ENCODE results near the gene PVALEF. TPM values are rescaled to one million over a fixed set of nuclear protein-coding genes. Genes with fewer than 3 reads are reported as not detected.

PVALEF gene
- total RNA-seq, 1 donor from 2014 or later, result not detected

DNA sequence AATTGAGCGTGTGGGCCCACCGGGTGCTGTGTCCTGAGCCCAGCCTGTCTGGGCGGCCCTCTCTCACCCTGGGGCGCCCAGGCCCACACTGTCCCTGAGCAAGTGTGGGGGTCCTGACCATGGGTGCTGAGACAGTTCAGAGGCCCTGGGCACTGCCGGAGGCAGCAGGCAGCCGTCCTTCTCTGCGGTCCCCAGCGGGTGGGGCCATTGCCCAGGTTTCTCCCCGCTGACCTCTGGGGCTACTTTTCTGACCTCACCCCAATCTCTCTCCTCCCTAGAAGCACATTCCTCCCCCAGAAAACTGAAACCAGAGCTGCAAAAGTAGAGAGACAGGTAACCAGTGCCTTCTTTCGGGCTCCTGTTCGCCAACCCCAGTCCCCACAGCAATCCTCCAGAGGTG lies 36.0 kb upstream of the PVALEF start:
- TF ChIP-seq, protein P1, sequence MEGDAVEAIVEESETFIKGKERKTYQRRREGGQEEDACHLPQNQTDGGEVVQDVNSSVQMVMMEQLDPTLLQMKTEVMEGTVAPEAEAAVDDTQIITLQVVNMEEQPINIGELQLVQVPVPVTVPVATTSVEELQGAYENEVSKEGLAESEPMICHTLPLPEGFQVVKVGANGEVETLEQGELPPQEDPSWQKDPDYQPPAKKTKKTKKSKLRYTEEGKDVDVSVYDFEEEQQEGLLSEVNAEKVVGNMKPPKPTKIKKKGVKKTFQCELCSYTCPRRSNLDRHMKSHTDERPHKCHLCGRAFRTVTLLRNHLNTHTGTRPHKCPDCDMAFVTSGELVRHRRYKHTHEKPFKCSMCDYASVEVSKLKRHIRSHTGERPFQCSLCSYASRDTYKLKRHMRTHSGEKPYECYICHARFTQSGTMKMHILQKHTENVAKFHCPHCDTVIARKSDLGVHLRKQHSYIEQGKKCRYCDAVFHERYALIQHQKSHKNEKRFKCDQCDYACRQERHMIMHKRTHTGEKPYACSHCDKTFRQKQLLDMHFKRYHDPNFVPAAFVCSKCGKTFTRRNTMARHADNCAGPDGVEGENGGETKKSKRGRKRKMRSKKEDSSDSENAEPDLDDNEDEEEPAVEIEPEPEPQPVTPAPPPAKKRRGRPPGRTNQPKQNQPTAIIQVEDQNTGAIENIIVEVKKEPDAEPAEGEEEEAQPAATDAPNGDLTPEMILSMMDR (IDR thresholded peaks at IDR 0.05; ENCODE audit: unreplicated experiment), result no peak
- DNase-seq (ENCODE audit: low spot score, unreplicated experiment), result no peak
- Mint-ChIP-seq H3K36me3 (ENCODE audit: insufficient read depth) (no peaks in the 10 kb centered on the region), H3K27me3 (no peaks in the 10 kb centered on the region), H3K27ac (no peak overlapping the region), H3K4me3 (ENCODE audit: low read depth) (no peak overlapping the region), H3K9me3 (ENCODE audit: low read depth) (no peaks in the 10 kb centered on the region), H3K4me1 (ENCODE audit: low read depth) (no peaks in the 10 kb centered on the region)

DNA sequence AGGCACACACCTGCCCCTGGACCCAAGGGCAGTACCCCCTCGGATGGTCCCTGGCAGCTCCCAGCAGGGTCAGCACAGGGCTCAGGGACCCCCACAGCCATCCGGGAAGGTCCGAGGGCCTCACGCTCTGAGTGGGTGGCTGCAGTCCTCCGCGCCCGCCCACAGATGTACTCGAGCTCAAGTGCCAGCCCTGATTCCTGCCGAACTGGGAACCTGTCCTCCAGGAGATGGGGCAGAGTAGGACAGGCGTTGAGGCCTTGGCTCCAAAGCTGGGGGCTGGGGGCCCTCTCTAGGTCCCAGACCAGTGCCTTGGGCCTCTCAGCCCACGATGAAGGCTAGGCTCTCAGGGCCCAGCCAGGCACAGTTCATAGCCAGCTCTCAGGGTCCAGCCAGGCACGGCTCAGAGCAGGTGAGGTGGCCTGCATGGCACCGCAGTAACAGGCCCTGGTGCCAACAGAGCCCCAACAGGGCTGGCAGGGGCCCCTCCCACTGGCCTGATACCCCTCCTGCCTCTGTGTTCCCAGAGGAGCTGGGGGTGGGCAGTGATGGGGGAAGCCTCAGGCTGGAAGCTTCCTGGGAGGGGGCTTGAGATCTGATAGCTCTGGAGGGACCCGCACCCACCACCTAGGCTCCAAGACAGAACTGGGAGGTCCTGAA lies 35.5 kb upstream of the PVALEF start:
- no peaks in the 10 kb centered on the region for H3K27me3 Mint-ChIP-seq
- no peak for DNase-seq (ENCODE audit: low spot score, unreplicated experiment)
- no peaks in the 10 kb centered on the region for H3K4me1 Mint-ChIP-seq (ENCODE audit: low read depth)
- H3K9me3 Mint-ChIP-seq (ENCODE audit: low read depth), result no peaks in the 10 kb centered on the region
- no peaks in the 10 kb centered on the region for H3K36me3 Mint-ChIP-seq (ENCODE audit: insufficient read depth)
- TF ChIP-seq, protein P1 (IDR thresholded peaks at IDR 0.05; ENCODE audit: unreplicated experiment), result no peak
- H3K27ac Mint-ChIP-seq, result no peak overlapping the region
- no peak overlapping the region for H3K4me3 Mint-ChIP-seq (ENCODE audit: low read depth)

GRCh38 chr17:81130385-81131361 lies 34.6 kb upstream of the PVALEF start:
- no peak overlapping the region for H3K27ac Mint-ChIP-seq
- no peak overlapping the region for H3K4me3 Mint-ChIP-seq (ENCODE audit: low read depth)
- no peaks in the 10 kb centered on the region for H3K27me3 Mint-ChIP-seq
- no peaks in the 10 kb centered on the region for H3K4me1 Mint-ChIP-seq (ENCODE audit: low read depth)
- no peaks in the 10 kb centered on the region for H3K9me3 Mint-ChIP-seq (ENCODE audit: low read depth)
- TF ChIP-seq, protein P1 (IDR thresholded peaks at IDR 0.05; ENCODE audit: unreplicated experiment), result no peak
- DNase-seq (ENCODE audit: low spot score, unreplicated experiment), result no peak
- H3K36me3 Mint-ChIP-seq (ENCODE audit: insufficient read depth), result no peaks in the 10 kb centered on the region

- Mint-ChIP-seq H3K4me1 (ENCODE audit: low read depth) (no peaks in the 10 kb centered on the region), H3K36me3 (ENCODE audit: insufficient read depth) (no peaks in the 10 kb centered on the region), H3K9me3 (ENCODE audit: low read depth) (no peaks in the 10 kb centered on the region), H3K27ac (no peak overlapping the region), H3K4me3 (ENCODE audit: low read depth) (no peak overlapping the region), H3K27me3 (no peaks in the 10 kb centered on the region)
- no peak for DNase-seq (ENCODE audit: low spot score, unreplicated experiment)
- TF ChIP-seq, protein P1 (IDR thresholded peaks at IDR 0.05; ENCODE audit: unreplicated experiment), result no peak
Measured at GRCh38 chr17:81131486-81132196, 33.7 kb upstream of the PVALEF start.

- TF ChIP-seq, protein P1 (IDR thresholded peaks at IDR 0.05; ENCODE audit: unreplicated experiment), result no peak
- no peak overlapping the region for H3K4me3 Mint-ChIP-seq (ENCODE audit: low read depth)
Measured at GRCh38 chr17:81132197-81132540, 33.1 kb upstream of the PVALEF start.

More at GRCh38 chr17:81132197-81132540, 33.1 kb upstream of the PVALEF start:
- Mint-ChIP-seq H3K36me3 (ENCODE audit: insufficient read depth) (no peaks in the 10 kb centered on the region), H3K27me3 (no peaks in the 10 kb centered on the region), H3K27ac (no peak overlapping the region), H3K9me3 (ENCODE audit: low read depth) (no peaks in the 10 kb centered on the region), H3K4me1 (ENCODE audit: low read depth) (no peaks in the 10 kb centered on the region)
- no peak for DNase-seq (ENCODE audit: low spot score, unreplicated experiment)
